AG20443 (cell line): ENCODE measurements around the gene POFUT1.
"Not testable (repeated sequence)": the region's sequence is repeated elsewhere in the genome, so short reads cannot be mapped to it uniquely, and the experiment has no call there.

Experiments used
- DNase-seq: peaks from one replicate; pipeline ENCODE4 v3.0.0; 2012; ENCODE audit warnings: low spot score, mixed read lengths

Gene POFUT1

GRCh38 chr20:32234135-32234808, 26.6 kb downstream of the POFUT1 start:
- DNase-seq, result no peak

GRCh38 chr20:32235331-32236047, 27.8 kb downstream of the POFUT1 start:
- no peak for DNase-seq

GRCh38 chr20:32236048-32236533, 28.4 kb downstream of the POFUT1 start:
- DNase-seq, result no peak

- no peak for DNase-seq
These were observed 29.1 kb downstream of the POFUT1 start for GRCh38 chr20:32236819-32237218.

- DNase-seq, result no peak
These were observed 29.7 kb downstream of the POFUT1 start for GRCh38 chr20:32237419-32237818.

- no peak for DNase-seq
These were observed 31.1 kb downstream of the POFUT1 start for GRCh38 chr20:32238483-32239425.

- no peak for DNase-seq
These were observed 32.5 kb downstream of the POFUT1 start for GRCh38 chr20:32240205-32240604.

- no peak for DNase-seq
These were observed 34.1 kb downstream of the POFUT1 start for GRCh38 chr20:32241807-32242206.

GRCh38 chr20:32244150-32244823, 36.6 kb downstream of the POFUT1 start:
- DNase-seq, result no peak

- no peak for DNase-seq
These were observed 37.3 kb downstream of the POFUT1 start for GRCh38 chr20:32244959-32245358.

- not testable (repeated sequence) for DNase-seq
These were observed 38.5 kb downstream of the POFUT1 start for GRCh38 chr20:32246208-32246607.

GRCh38 chr20:32248043-32248442, 40.4 kb downstream of the POFUT1 start:
- DNase-seq, result no peak

GRCh38 chr20:32249030-32249738, 41.5 kb downstream of the POFUT1 start:
- no peak for DNase-seq

- DNase-seq, result no peak
These were observed 43.8 kb downstream of the POFUT1 start for GRCh38 chr20:32251470-32251869.

GRCh38 chr20:32252189-32252588, 44.5 kb downstream of the POFUT1 start:
- DNase-seq, result no peak

GRCh38 chr20:32260973-32261372, 53.3 kb downstream of the POFUT1 start:
- not testable (repeated sequence) for DNase-seq

GRCh38 chr20:32261644-32262043, 54.0 kb downstream of the POFUT1 start:
- DNase-seq, result no peak

GRCh38 chr20:32263398-32263954, 55.8 kb downstream of the POFUT1 start:
- DNase-seq, result no peak

GRCh38 chr20:32271620-32272019, 63.9 kb downstream of the POFUT1 start:
- DNase-seq, result no peak

GRCh38 chr20:32274359-32274758, 66.7 kb downstream of the POFUT1 start:
- DNase-seq, result no peak

GRCh38 chr20:32275163-32275562, 67.5 kb downstream of the POFUT1 start:
- not testable (repeated sequence) for DNase-seq
